MM.1S (cell line): ENCODE measurements around the gene CCDC88B.

Source experiments
- DNase-seq: peaks from one replicate; pipeline ENCODE4 v3.0.0-alpha.2; 2015
- H2AFZ ChIP-seq: fragments of 300-600 bp; sonication (generic); 2 replicates; pipeline ENCODE4 v1.6.0; 2016; ENCODE audit warnings: antibody characterized with exemption, low read length
- H3F3A ChIP-seq: fragments of 300-600 bp; sonication (generic); 2 replicates; pipeline ENCODE4 v1.6.1; 2016; ENCODE audit warnings: mild to moderate bottlenecking, antibody characterized with exemption, low read length, moderate library complexity, mixed read lengths; ENCODE audit not compliant: insufficient read depth
- H3K27ac ChIP-seq: fragments of 300-600 bp; sonication (generic); 2 replicates; pipeline ENCODE4 v1.5.1; 2016; ENCODE audit warnings: mild to moderate bottlenecking, low read length
- H3K27me3 ChIP-seq: fragments of 300-600 bp; sonication (generic); replicated peaks from 2 replicates; pipeline ENCODE4 v1.6.0; 2016; ENCODE audit warnings: low read length; ENCODE audit not compliant: insufficient read depth
- H3K36me3 ChIP-seq: fragments of 300-600 bp; sonication (generic); replicated peaks from 2 replicates; pipeline ENCODE4 v1.6.1; 2016; ENCODE audit warnings: mild to moderate bottlenecking, low read length, mixed read lengths; ENCODE audit not compliant: insufficient read depth
- H3K4me1 ChIP-seq: fragments of 300-600 bp; sonication (generic); 2 replicates; pipeline ENCODE4 v1.6.1; 2016; ENCODE audit warnings: low read length, mixed read lengths
- H3K4me2 ChIP-seq: fragments of 300-600 bp; sonication (generic); 2 replicates; pipeline ENCODE4 v1.6.0; 2016; ENCODE audit warnings: low read depth, low read length
- H3K4me3 ChIP-seq: fragments of 300-600 bp; sonication (generic); 2 replicates; pipeline ENCODE4 v1.5.1; 2016; ENCODE audit warnings: low read length, mixed read lengths
- H3K79me2 ChIP-seq: fragments of 300-600 bp; sonication (generic); 2 replicates; pipeline ENCODE4 v1.6.1; 2016; ENCODE audit warnings: mixed run types, low read length, mixed read lengths
- H3K9ac ChIP-seq: fragments of 300-600 bp; sonication (generic); 2 replicates; pipeline ENCODE4 v1.6.1; 2016; ENCODE audit warnings: low read length, mixed read lengths
- H3K9me2 ChIP-seq: fragments of 300-600 bp; sonication (generic); replicated peaks from 2 replicates; pipeline ENCODE4 v1.6.1; 2016; ENCODE audit warnings: mild to moderate bottlenecking, low read length, mixed read lengths; ENCODE audit not compliant: insufficient read depth
- H3K9me3 ChIP-seq: fragments of 300-600 bp; sonication (generic); replicated peaks from 2 replicates; pipeline ENCODE4 v1.6.1; 2016; ENCODE audit warnings: mild to moderate bottlenecking, low read length, mixed read lengths; ENCODE audit not compliant: insufficient read depth
- H4K20me1 ChIP-seq: fragments of 300-600 bp; sonication (generic); 2 replicates; pipeline ENCODE4 v1.6.1; 2016; ENCODE audit warnings: mild to moderate bottlenecking, low read length, moderate library complexity, mixed read lengths; ENCODE audit not compliant: insufficient read depth
- EZH2 ChIP-seq: fragments of 300-600 bp; sonication (generic); optimal IDR thresholded peaks from 2 replicates; pipeline ENCODE3; 2017; ENCODE audit warnings: low read depth, mild to moderate bottlenecking, antibody characterized with exemption, low read length, mixed read lengths
- EZH2phosphoT487 ChIP-seq: fragments of 300-600 bp; sonication (generic); IDR thresholded peaks from 2 replicates; pipeline ENCODE4 v1.6.1; 2018; ENCODE audit warnings: antibody characterized with exemption, low read length
- TF ChIP-seq, protein P1 (sequence below): fragments of 300-600 bp; sonication (generic); IDR thresholded peaks from 2 replicates; pipeline ENCODE4 v1.5.1; 2016; ENCODE audit warnings: antibody characterized with exemption, low read length, mixed read lengths

CCDC88B gene

DNA sequence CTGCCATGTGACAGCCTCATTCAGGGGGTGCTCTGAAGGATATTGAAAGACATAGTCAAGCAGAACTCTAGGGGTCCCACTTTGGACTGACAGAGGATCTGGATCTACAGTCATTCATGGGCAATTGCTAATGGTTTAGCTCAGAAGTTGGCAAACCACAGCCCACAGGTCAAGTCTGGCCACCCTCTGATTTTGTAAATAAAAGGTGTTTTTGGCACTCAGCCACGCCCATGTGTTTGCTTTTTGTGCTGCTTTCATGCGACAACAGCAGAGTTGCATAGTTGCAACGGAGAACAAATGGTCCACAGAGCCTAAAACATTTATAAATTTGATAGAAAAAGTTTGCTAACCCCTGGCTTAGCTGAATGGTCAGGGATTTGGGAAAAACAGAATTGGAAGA is 60.7 kb downstream of the CCDC88B start:
- TF ChIP-seq, protein P1, sequence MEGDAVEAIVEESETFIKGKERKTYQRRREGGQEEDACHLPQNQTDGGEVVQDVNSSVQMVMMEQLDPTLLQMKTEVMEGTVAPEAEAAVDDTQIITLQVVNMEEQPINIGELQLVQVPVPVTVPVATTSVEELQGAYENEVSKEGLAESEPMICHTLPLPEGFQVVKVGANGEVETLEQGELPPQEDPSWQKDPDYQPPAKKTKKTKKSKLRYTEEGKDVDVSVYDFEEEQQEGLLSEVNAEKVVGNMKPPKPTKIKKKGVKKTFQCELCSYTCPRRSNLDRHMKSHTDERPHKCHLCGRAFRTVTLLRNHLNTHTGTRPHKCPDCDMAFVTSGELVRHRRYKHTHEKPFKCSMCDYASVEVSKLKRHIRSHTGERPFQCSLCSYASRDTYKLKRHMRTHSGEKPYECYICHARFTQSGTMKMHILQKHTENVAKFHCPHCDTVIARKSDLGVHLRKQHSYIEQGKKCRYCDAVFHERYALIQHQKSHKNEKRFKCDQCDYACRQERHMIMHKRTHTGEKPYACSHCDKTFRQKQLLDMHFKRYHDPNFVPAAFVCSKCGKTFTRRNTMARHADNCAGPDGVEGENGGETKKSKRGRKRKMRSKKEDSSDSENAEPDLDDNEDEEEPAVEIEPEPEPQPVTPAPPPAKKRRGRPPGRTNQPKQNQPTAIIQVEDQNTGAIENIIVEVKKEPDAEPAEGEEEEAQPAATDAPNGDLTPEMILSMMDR: no peak
- TF ChIP-seq EZH2phosphoT487: no peak
- no peak for TF ChIP-seq EZH2
- DNase-seq: no peak
- Histone ChIP-seq H3K36me3 (no peaks in the 10 kb centered on the region), H3K4me1 (no peaks in the 10 kb centered on the region), H3K79me2 (no peaks in the 10 kb centered on the region), H3K4me3 (no peak overlapping the region), H4K20me1 (no peaks in the 10 kb centered on the region), H3K9me2 (no peaks in the 10 kb centered on the region), H3K9ac (no peak overlapping the region), H2AFZ (no peak overlapping the region), H3K27ac (no peak overlapping the region), H3K9me3 (no peaks in the 10 kb centered on the region), H3F3A (no peaks in the 10 kb centered on the region), H3K4me2 (no peak overlapping the region), H3K27me3 (peaks cover 87% of the 10 kb centered on the region)

DNA sequence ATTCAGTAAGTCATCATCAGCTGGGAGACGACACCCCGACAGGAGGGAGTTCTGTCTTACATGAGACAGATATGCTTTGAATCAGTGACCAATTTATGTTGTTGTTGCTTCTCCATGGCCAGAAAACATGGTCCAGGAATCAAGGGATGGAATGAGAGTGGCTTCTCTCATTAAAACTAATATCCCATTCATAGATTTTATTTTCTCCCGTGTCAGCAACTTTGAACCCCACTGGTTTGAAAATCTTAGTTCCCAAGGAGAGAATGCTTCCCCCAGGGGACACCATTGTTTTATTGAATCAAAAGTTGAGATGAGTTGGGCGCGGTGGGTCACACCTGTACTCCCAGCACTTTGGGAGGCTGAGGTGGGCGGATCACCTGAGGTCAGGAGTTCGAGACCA is 61.8 kb downstream of the CCDC88B start:
- peaks cover 87% of the 10 kb centered on the region for H3K27me3 ChIP-seq
- no peak overlapping the region for H2AFZ ChIP-seq
- TF ChIP-seq EZH2 (no peak), EZH2phosphoT487 (no peak)
- TF ChIP-seq, protein P1: no peak
- no peaks in the 10 kb centered on the region for H3K9me2 ChIP-seq
- H3K4me2 ChIP-seq: no peak overlapping the region
- no peak overlapping the region for H3K9ac ChIP-seq
- no peaks in the 10 kb centered on the region for H4K20me1 ChIP-seq
- H3K36me3 ChIP-seq: no peaks in the 10 kb centered on the region
- H3K4me3 ChIP-seq: no peak overlapping the region
- DNase-seq: no peak
- no peaks in the 10 kb centered on the region for H3K9me3 ChIP-seq
- H3K4me1 ChIP-seq: no peaks in the 10 kb centered on the region
- H3K79me2 ChIP-seq: no peaks in the 10 kb centered on the region
- no peaks in the 10 kb centered on the region for H3F3A ChIP-seq
- H3K27ac ChIP-seq: no peak overlapping the region

DNA sequence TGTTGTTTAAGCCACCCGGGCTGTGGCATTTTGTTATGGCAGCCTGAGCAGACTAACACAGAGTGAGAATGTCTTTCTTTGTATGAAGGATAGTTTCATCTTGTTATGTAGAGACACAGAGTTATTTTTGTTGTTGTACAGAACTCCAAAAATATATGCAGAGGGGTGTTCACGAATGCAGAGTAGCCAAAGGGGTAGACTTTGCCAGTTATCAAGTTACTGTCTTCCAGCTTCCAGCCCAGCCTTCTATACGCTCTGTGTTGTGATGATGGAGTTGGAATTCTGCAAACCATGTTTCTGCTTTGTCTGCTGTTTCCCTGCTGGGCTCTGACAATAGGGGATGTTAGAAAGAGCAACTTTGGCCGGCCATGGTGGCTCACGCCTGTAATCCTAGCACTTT is 63.1 kb downstream of the CCDC88B start:
- Histone ChIP-seq H3K4me2 (no peak overlapping the region), H3K79me2 (no peaks in the 10 kb centered on the region), H3K4me3 (no peak overlapping the region), H3K9ac (no peak overlapping the region), H3K9me3 (no peaks in the 10 kb centered on the region), H3K9me2 (no peaks in the 10 kb centered on the region), H2AFZ (no peak overlapping the region), H3K27ac (no peak overlapping the region), H3K4me1 (no peaks in the 10 kb centered on the region), H3K36me3 (no peaks in the 10 kb centered on the region), H3K27me3 (peaks cover 87% of the 10 kb centered on the region), H4K20me1 (no peaks in the 10 kb centered on the region), H3F3A (no peaks in the 10 kb centered on the region)
- TF ChIP-seq EZH2phosphoT487: no peak
- TF ChIP-seq EZH2: no peak
- TF ChIP-seq, protein P1: no peak
- no peak for DNase-seq
